Stomach smooth muscle (tissue), 2 donors: ENCODE results near the gene PRMT7.
A peak's percentile ranks its signal among the peaks of the same experiment; 100 is the strongest.

ENCODE experiments used
- H3K27ac ChIP-seq: one replicate; pipeline ENCODE4 v1.7.0; 2013; ENCODE audit warnings: mild to moderate bottlenecking, low read length, inconsistent platforms
- H3K27me3 ChIP-seq, 2 donors: one replicate each; pipeline ENCODE4 v1.7.0; 2013; ENCODE audit warnings: low read length in 2 of 2; ENCODE audit not compliant: insufficient read depth in 2 of 2, control insufficient read depth in 1 of 2
- H3K36me3 ChIP-seq, 2 donors: one replicate each; pipeline ENCODE4 v1.7.0; 2013; ENCODE audit warnings: low read length in 2 of 2; ENCODE audit not compliant: control insufficient read depth in 2 of 2, insufficient read depth in 2 of 2
- H3K4me1 ChIP-seq: one replicate; pipeline ENCODE4 v1.7.0; 2013; ENCODE audit warnings: low read length; ENCODE audit not compliant: control insufficient read depth, insufficient read depth
- H3K4me3 ChIP-seq, 2 donors: one replicate each; pipeline ENCODE4 v1.7.0; 2013; ENCODE audit warnings: low read length in 2 of 2
- H3K9ac ChIP-seq, 2 donors: one replicate each; pipeline ENCODE4 v1.7.0; 2013; ENCODE audit warnings: low read length in 2 of 2, mild to moderate bottlenecking in 1 of 2
- H3K9me3 ChIP-seq, 2 donors: one replicate each; pipeline ENCODE4 v1.7.0; 2013; ENCODE audit warnings: low read length in 2 of 2; ENCODE audit not compliant: control insufficient read depth in 2 of 2
- donor health status: healthy.
- donor health status: Pancreatic carcinoma.

The PRMT7 gene

DNA sequence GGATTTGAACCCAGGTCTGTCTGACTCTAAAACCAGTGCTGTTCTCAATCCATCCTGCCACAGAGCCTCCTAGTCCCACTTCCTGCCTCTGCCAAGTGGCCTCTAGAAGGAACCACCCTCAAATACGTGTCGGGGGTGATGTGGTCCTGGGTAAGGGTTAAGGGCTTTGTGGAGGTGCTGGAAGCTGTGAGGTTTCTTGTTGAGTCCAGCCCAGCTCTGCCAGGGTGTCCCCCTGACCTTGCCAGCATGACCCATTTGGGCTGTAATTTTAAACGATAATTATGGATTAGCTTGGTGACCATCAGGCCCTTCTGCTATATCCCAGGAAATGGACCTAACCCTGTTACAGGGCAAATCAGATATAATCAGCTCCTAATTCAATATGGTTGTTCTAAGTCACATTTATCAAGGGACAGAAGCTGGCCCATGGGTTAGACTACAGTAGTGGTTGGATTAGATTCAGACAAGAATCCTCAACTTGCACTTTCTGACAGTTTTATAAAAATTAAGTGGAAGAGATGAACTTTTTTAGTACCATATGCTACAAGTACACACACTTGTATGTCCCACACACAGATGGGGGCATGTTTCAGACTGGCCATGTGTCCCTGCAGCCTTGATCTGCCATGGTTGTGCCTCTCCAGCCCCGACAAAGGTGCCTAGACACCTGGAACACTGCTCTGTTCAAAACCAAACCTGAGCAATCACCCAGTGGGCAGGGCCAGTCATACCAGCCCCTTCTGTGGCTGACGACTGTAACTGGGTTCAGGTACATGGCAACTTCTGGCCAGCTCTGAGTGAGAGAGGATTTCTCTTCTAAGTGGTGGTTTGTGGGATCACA lies 89.5 kb downstream of the PRMT7 start:
- Histone ChIP-seq H3K36me3 (no peaks in the 10 kb centered on the region), H3K27me3 (peaks cover 0 to 4% of the 10 kb centered on the region in 2 donors), H3K9ac (no peak overlapping the region), H3K9me3 (no peaks in the 10 kb centered on the region), H3K4me1 (no peaks in the 10 kb centered on the region), H3K4me3 (no peak overlapping the region), H3K27ac (no peak overlapping the region)

DNA sequence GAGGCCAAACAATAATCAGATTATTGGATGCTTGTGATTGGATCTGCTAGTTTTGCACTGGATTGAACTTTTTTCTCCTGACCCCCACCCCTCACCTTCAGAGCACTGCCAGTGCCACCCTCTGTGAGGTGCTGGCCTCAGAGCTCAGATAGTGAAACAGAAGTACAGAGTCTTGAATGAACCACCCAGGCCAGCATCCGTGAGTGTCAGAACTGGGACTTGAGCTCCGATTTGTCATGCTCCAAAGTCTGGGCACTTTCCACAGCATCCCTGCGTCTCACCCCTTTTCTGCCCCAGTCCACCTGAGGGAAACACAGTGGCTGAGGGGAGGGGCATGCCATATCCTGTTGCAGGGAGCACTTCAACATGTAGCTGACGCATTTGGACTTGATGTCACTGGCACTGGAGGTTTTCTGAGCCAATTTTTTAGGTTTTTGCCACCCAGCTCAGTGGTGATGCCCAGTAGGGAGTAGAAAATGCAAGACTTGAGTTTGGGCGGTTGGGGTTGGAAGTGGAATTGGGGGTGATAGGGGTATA lies 90.2 kb downstream of the PRMT7 start:
- no peak overlapping the region for H3K4me3 ChIP-seq
- H3K9me3 ChIP-seq, result no peaks in the 10 kb centered on the region
- H3K9ac ChIP-seq, result no peak overlapping the region
- no peaks in the 10 kb centered on the region for H3K36me3 ChIP-seq
- no peaks in the 10 kb centered on the region for H3K4me1 ChIP-seq
- H3K27me3 ChIP-seq, result peaks cover 2 to 4% of the 10 kb centered on the region in 2 donors
- H3K27ac ChIP-seq, result no peak overlapping the region

DNA sequence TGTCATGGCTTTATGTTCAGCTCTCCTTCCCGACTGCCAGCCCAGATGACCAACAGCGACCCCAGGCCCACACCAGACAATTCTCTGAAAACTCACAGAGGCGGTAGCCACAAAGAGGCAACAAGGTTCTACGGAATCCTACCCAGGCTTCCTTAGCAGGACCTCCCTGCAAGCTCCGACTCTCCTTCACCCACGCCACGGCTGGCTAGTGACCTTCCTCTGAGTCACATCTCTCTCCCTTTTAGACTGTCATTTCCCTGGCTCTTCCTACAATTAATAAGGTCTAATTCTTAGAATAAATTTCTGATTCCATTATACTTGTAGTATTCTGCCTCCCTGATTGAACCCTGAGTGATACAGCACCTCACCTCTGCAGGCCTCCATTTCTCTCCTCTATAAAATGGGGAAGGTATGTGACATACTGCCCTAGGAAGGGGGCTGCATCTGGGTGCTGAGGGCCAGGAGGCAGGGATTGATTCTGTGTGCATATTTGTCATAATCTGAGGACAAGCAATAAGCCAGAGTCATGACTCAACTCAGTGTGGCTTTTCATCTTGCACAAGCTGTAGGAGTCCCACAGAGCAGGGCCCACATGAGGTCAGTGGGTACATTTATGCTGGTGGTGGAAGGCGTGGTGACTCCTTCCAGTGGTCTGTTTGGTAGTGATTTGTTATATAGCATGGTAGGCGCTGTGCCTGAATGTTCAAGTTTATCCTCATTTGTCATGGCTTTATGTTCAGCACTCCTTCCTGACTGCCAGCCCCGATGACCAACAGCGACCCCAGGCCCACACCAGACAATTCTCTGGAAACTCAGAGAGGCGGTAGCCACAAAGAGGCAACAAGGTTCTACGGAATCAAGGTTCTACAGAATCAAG lies 91.3 kb downstream of the PRMT7 start:
- H3K4me3 ChIP-seq, result no peak overlapping the region
- no peaks in the 10 kb centered on the region for H3K36me3 ChIP-seq
- H3K27me3 ChIP-seq, result peaks cover 3 to 4% of the 10 kb centered on the region in 2 donors
- H3K9ac ChIP-seq, result no peak overlapping the region
- H3K9me3 ChIP-seq, result no peaks in the 10 kb centered on the region
- no peaks in the 10 kb centered on the region for H3K4me1 ChIP-seq
- H3K27ac ChIP-seq, result no peak overlapping the region

DNA sequence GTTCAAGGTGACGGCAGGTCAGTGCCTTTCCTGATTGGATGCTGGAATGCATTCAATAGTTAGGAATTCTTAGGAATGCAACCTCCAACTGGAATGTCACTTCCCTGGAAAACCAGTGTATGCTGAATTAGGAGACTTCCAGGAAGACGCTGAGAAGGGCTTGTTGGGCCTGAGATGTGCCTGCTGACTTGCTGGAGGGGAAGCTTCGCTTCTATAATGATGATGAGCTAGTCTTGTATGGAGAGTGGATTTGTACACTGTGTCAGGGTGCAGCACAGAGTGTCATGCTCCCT lies 91.9 kb downstream of the PRMT7 start:
- no peaks in the 10 kb centered on the region for H3K36me3 ChIP-seq
- peaks cover 1 to 3% of the 10 kb centered on the region in 2 donors for H3K27me3 ChIP-seq
- H3K9ac ChIP-seq, result no peak overlapping the region

DNA sequence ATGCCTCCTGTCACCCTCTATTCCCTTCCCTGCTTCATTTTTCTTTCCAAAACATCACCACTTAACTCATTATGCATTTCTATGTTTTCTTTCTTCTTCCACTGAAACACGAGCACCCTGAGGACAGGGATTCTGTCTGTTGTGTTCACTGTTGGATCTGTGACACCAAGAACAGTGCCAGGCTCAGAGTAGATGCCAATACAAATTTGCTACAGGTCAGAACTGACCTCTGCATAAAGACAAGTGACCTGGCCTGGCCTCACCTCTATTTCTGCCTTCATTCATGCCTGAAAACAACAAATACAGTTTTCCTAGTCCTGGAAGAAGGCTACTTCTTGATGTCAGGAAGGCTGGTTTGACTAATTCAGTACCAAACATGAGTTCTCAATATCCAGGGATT lies 92.4 kb downstream of the PRMT7 start:
- Histone ChIP-seq H3K9ac (no peak overlapping the region), H3K9me3 (no peaks in the 10 kb centered on the region), H3K4me3 (no peak overlapping the region), H3K4me1 (no peaks in the 10 kb centered on the region), H3K27me3 (peaks cover 0 to 3% of the 10 kb centered on the region in 2 donors), H3K27ac (no peak overlapping the region), H3K36me3 (no peaks in the 10 kb centered on the region)

More for the DNA sequence above, 91.9 kb downstream of the PRMT7 start:
- H3K9me3 ChIP-seq, result no peaks in the 10 kb centered on the region
- H3K4me1 ChIP-seq, result no peaks in the 10 kb centered on the region
- no peak overlapping the region for H3K27ac ChIP-seq
- H3K4me3 ChIP-seq, result no peak overlapping the region

DNA sequence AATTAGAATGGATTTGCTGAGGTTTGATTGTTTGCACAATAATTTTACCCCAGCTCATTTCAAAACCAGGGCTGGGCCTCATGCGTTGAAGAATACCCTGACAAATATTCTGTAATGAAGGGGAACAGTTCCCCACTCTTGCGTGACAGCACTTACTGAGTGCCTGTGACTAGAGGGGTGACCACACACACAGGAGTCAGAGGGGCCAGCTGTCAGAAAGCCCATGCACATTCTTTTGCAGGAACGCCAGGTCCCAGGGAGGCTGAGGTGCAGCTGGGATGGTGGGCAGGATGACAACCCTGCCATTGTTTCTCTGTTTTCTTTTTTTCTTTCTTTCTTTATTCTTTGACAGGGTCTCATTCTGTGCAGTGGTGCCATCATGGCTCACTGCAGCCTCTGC lies 92.9 kb downstream of the PRMT7 start:
- Histone ChIP-seq H3K9me3 (no peaks in the 10 kb centered on the region), H3K27me3 (peaks cover 2 to 3% of the 10 kb centered on the region in 2 donors), H3K9ac (no peak overlapping the region), H3K36me3 (no peaks in the 10 kb centered on the region), H3K4me1 (no peaks in the 10 kb centered on the region), H3K27ac (no peak overlapping the region), H3K4me3 (no peak overlapping the region)

DNA sequence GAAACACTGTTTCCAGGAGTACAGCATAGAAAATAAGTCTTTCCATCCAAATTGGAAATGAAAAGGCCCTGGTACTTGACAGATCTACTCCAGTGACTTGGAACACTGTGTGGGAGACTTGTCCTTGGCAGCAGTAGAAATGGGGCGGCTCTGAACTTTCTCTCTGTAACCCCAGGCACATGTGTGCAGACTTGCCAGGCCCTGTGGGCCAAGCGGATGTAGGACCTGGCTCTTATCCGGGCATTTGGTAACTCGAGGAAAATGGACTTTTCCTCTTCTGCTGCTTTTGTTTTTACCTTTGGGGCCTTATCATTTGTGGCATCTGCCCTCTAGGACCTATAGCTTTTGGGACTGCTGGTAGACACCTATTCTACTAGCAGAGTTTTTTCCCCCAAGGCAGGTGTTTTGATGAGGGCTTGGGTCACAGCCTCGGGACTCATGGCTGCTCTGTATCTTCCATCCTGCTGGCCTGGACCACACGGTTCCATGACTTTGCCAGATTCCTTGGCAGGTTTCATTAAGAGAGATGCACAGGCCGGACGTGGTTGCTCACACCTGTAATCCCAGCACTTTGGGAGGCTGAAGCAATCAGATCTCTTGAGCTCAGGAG lies 94.0 kb downstream of the PRMT7 start:
- Histone ChIP-seq H3K27ac (no peak overlapping the region), H3K9ac (no peak overlapping the region), H3K27me3 (peaks cover 7 to 9% of the 10 kb centered on the region in 2 donors), H3K4me1 (no peaks in the 10 kb centered on the region), H3K9me3 (no peaks in the 10 kb centered on the region), H3K4me3 (no peak overlapping the region), H3K36me3 (no peaks in the 10 kb centered on the region)

DNA sequence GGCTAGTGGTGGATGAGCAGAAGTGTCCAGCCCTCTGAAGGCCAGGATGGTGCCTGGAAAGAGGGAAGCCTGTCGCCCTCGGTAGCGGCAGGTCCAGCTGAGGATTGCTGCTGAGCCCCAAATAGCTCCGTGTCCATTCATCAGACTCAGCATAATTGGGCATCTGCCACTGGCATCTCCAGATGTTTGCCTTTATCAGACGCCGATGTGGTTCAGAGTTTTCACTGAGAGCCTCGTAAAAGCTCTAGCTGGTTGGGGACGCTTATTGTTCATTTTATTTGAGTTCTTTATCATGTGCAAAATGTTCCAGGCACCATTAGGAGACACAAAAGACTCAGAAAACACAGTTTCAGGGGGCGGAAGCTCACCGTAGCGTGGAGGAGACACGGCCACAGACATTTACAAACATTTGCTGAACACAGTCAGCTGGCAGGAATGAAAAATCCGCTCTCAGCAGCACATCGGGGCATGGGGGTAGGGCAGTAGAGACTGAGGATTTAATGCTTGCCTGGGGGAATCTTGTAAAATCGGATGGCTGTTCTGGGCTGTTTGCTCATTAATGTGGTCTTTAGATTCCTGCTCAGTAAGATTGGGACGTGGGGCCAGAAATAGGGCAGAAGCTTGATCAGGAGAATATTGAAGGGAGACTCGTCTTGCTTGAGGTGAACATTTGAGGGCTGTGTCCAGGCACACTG lies 95.8 kb downstream of the PRMT7 start:
- Histone ChIP-seq H3K27me3 (peaks cover 19 to 20% of the 10 kb centered on the region in 2 donors), H3K9me3 (no peaks in the 10 kb centered on the region), H3K4me1 (no peaks in the 10 kb centered on the region), H3K27ac (no peak overlapping the region), H3K9ac (no peak overlapping the region), H3K36me3 (no peaks in the 10 kb centered on the region), H3K4me3 (peak overlapping the region; percentile 29 to 40)
